IMR-90 (cell line): ENCODE data around the gene FBLN1. TPM values are rescaled to one million over a fixed set of nuclear protein-coding genes. Genes with fewer than 3 reads are reported as not detected.

Source experiments
- ATAC-seq: fragments of 200-7000 bp; cut with Tn5 transposase; 2 replicates; pipeline ENCODE4 v1.9.1; 2020; ENCODE audit warnings: low read depth, mild to moderate bottlenecking, moderate library complexity
- BruUV-seq: library from RNA; stranded (reverse); fragments of 400-500 nt; replicated peaks from 2 replicates; lab custom pipeline; 2021; lab: Mats Ljungman, UMichigan
- CTCF ChIA-PET: fragments of 300-600 bp; formaldehyde crosslinking; extraction: SDS; loops from one replicate; lab custom pipeline; 2021; ENCODE audit warnings: antibody characterized with exemption; lab: Yijun Ruan, JAX
- POLR2A ChIA-PET: fragments of 300-600 bp; sonication (Branson Sonifier 250); formaldehyde crosslinking; loops from one replicate; lab custom pipeline; 2022; ENCODE audit warnings: antibody characterized with exemption; ENCODE audit not compliant: unreplicated experiment; lab: Charles Lee
- DNase-seq: peaks from one replicate; pipeline ENCODE4 v3.0.0; 2013
- H2AFZ ChIP-seq: replicated peaks from 2 replicates; pipeline ENCODE3; 2013; ENCODE audit warnings: low read length, mild to moderate bottlenecking; ENCODE audit not compliant: poor library complexity
- H2AK5ac ChIP-seq: 2 replicates; pipeline ENCODE4 v1.6.1; 2013; ENCODE audit warnings: low read depth, low read length, inconsistent platforms
- H2AK9ac ChIP-seq: replicated peaks from 2 replicates; pipeline ENCODE3; 2013; ENCODE audit warnings: mild to moderate bottlenecking, low read depth, low read length, moderate library complexity; ENCODE audit not compliant: poor library complexity
- H2BK120ac ChIP-seq: 2 replicates; pipeline ENCODE4 v1.6.1; 2013; ENCODE audit warnings: low read depth, low read length, inconsistent platforms
- H2BK15ac ChIP-seq: 3 replicates; pipeline ENCODE4 v1.6.1; 2013; ENCODE audit warnings: low read depth, low read length, inconsistent platforms
- H2BK20ac ChIP-seq: 2 replicates; pipeline ENCODE4 v1.6.1; 2013; ENCODE audit warnings: low read depth, mild to moderate bottlenecking, inconsistent platforms, low read length, moderate library complexity
- H2BK5ac ChIP-seq: 2 replicates; pipeline ENCODE4 v1.6.1; 2013; ENCODE audit warnings: mild to moderate bottlenecking, low read depth, low read length, inconsistent platforms; ENCODE audit not compliant: poor library complexity, severe bottlenecking
- H3K14ac ChIP-seq: replicated peaks from 2 replicates; pipeline ENCODE4 v1.6.1; 2013; ENCODE audit warnings: low read depth, low read length, inconsistent platforms
- H3K18ac ChIP-seq: 2 replicates; pipeline ENCODE4 v1.6.1; 2013; ENCODE audit warnings: low read depth, low read length, control low read depth
- H3K23ac ChIP-seq: 2 replicates; pipeline ENCODE4 v1.6.1; 2013; ENCODE audit warnings: low read depth, low read length, inconsistent platforms
- H3K27ac ChIP-seq: 2 replicates; pipeline ENCODE4 v1.5.1; 2013; ENCODE audit warnings: mild to moderate bottlenecking, control low read depth, low read length; ENCODE audit not compliant: insufficient read depth
- H3K27me3 ChIP-seq: 2 replicates; pipeline ENCODE4 v1.6.1; 2013; ENCODE audit warnings: low read length; ENCODE audit not compliant: control insufficient read depth, insufficient read depth
- H3K36me3 ChIP-seq: 2 replicates; pipeline ENCODE4 v1.6.1; 2013; ENCODE audit warnings: low read length, mixed read lengths; ENCODE audit not compliant: control insufficient read depth, insufficient read depth
- H3K4ac ChIP-seq: 2 replicates; pipeline ENCODE4 v1.6.1; 2013; ENCODE audit warnings: low read depth, low read length, inconsistent platforms
- H3K4me1 ChIP-seq: 2 replicates; pipeline ENCODE4 v1.6.1; 2013; ENCODE audit warnings: low read length, mixed read lengths; ENCODE audit not compliant: control insufficient read depth, insufficient read depth
- H3K4me2 ChIP-seq: 2 replicates; pipeline ENCODE4 v1.6.1; 2013; ENCODE audit warnings: low read depth, mild to moderate bottlenecking, control low read depth, low read length, moderate library complexity
- H3K4me3 ChIP-seq: 2 replicates; pipeline ENCODE4 v1.5.1; 2013; ENCODE audit warnings: low read depth, mild to moderate bottlenecking, control low read depth, low read length, moderate library complexity; ENCODE audit not compliant: insufficient read depth
- H3K56ac ChIP-seq: 2 replicates; pipeline ENCODE4 v1.6.1; 2013; ENCODE audit warnings: low read length, inconsistent platforms; ENCODE audit not compliant: insufficient read depth; ENCODE audit errors: extremely low read depth
- H3K79me1 ChIP-seq, 2 experiments: 2 replicates each; pipeline ENCODE4 v1.6.1; 2013; ENCODE audit warnings: low read length in 2 of 2, inconsistent platforms in 1 of 2, low read depth in 1 of 2
- H3K9ac ChIP-seq: 2 replicates; pipeline ENCODE4 v1.6.1; 2013; ENCODE audit warnings: low read depth, low read length, control low read depth
- H3K9me1 ChIP-seq: 2 replicates; pipeline ENCODE4 v1.6.1; 2013; ENCODE audit warnings: low read length, inconsistent platforms; ENCODE audit not compliant: insufficient read depth
- H3K9me3 ChIP-seq: 2 replicates; pipeline ENCODE4 v1.6.1; 2013; ENCODE audit warnings: low read length; ENCODE audit not compliant: control insufficient read depth, insufficient read depth
- H4K20me1 ChIP-seq: 2 replicates; pipeline ENCODE4 v1.6.1; 2013; ENCODE audit warnings: low read length, inconsistent platforms; ENCODE audit not compliant: insufficient read depth
- H4K5ac ChIP-seq: 2 replicates; pipeline ENCODE4 v1.6.1; 2013; ENCODE audit warnings: mild to moderate bottlenecking, low read depth, low read length, control low read depth
- H4K8ac ChIP-seq, 2 experiments: 2 replicates each; pipeline ENCODE4 v1.6.1; 2013; ENCODE audit warnings: low read depth in 2 of 2, low read length in 2 of 2, control low read depth in 1 of 2, inconsistent platforms in 1 of 2
- H4K91ac ChIP-seq: 2 replicates; pipeline ENCODE4 v1.6.1; 2013; ENCODE audit warnings: low read depth, low read length, inconsistent platforms; ENCODE audit not compliant: insufficient read depth
- CEBPB ChIP-seq: IDR thresholded peaks from 2 replicates; pipeline ENCODE4 v1.6.1; 2012; ENCODE audit warnings: low read depth, low read length, improper control_type of control experiment
- CHD1 ChIP-seq: IDR thresholded peaks from 2 replicates; pipeline ENCODE4 v1.6.1; 2012; ENCODE audit warnings: low read depth, low read length, improper control_type of control experiment
- MAZ ChIP-seq: IDR thresholded peaks from 2 replicates; pipeline ENCODE4 v1.6.1; 2012; ENCODE audit warnings: low read depth, mild to moderate bottlenecking, low read length, improper control_type of control experiment, moderate library complexity, borderline replicate concordance
- SMC3 ChIP-seq: fragments of 150-350 bp; IDR thresholded peaks from 2 replicates; pipeline ENCODE4 v1.6.1; 2016; ENCODE audit warnings: low read depth, mild to moderate bottlenecking, antibody characterized with exemption, low read length, moderate library complexity
- WGBS, 2 experiments: methylation state at CpG; one replicate each; pipeline versions ENCODE4 v1.1.5 to v1.1.7; 2013; ENCODE audit warnings: missing lambda C conversion rate in 2 of 2; ENCODE audit not compliant: insufficient read length in 1 of 2; ENCODE audit errors: extremely low coverage in 2 of 2; 5-methylcytosine and 5-hydroxymethylcytosine counted together
- dilution Hi-C: fragments of 300-500 bp; cut with HindIII; formaldehyde crosslinking; loops from one replicate; pipeline ENCODE4 v1.14.3; 2018; ENCODE audit warnings: low sequenced_read_pairs; ENCODE audit not compliant: unreplicated experiment
- in situ Hi-C: fragments of 300-500 bp; cut with MboI; formaldehyde crosslinking; loops from 3 replicates; pipeline ENCODE4 v1.14.3; 2019; ENCODE audit warnings: low sequenced_read_pairs, inconsistent platforms, mixed read lengths
- intact Hi-C: fragments of 100-400 bp; cut with micrococcal nuclease; formaldehyde crosslinking; loops from 2 replicates; pipeline ENCODE4 v1.10.0; 2022
- polyA plus RNA-seq, 3 experiments: library from polyadenylated mRNA; depleted of rRNA; stranded (reverse); fragments of >200 nt; gene quantifications; 2 replicates each; pipeline ENCODE4 v1.2.3, GENCODE V29; 2012; ENCODE audit warnings: low replicate concordance in 1 of 3
- total RNA-seq: library from RNA; depleted of rRNA; stranded (reverse); fragments of >200 nt; gene quantifications from 2 replicates; pipeline ENCODE4 v1.2.3, GENCODE V29; 2012
- TF ChIP-seq, protein P1 (sequence below): fragments of 150-350 bp; IDR thresholded peaks from 2 replicates; pipeline ENCODE4 v1.6.1; 2016; ENCODE audit warnings: low read depth, mild to moderate bottlenecking, low read length, moderate library complexity, borderline replicate concordance
- TF ChIP-seq, protein P2 (sequence below): fragments of 150-350 bp; IDR thresholded peaks from 2 replicates; pipeline ENCODE4 v1.6.1; 2017; ENCODE audit warnings: mild to moderate bottlenecking, antibody characterized with exemption, low read length, low read depth

The FBLN1 gene
- total and polyA plus RNA-seq, 2 of the 4 experiments (the other 2 are of a cell fraction) = 11.3 to 87.9 TPM

DNA sequence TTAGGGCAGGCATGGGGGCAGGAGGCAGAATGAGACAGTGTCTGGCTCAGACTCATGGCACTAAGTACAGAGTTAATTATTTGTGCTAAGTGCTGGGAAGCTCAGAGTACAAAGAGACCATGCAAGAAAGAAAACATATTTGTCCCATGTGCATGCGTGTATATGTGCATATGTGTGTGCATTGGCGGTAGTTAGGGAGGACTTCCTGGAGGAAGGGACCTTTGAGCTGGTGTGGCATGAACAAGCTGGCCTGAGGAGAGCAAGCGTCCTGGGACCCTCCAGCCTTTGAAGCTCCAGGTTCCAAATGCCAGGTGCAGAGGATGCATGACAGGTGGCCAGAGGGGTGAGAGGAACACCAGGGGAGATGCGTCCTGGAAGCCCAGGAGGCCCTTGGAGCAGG lies 6.1 kb downstream of the FBLN1 start:
- CTCF ChIA-PET = no interaction called here
- in situ Hi-C loops = loop anchor here (5.0 kb wide), 1 partner anchor 57 kb away; no protein-coding TSS in a partner anchor
- no peak overlapping the region for H3K18ac ChIP-seq

More for the DNA sequence above, 6.1 kb downstream of the FBLN1 start:
- H3K56ac ChIP-seq = no peak overlapping the region
- no peak overlapping the region for H3K14ac ChIP-seq
- no peak overlapping the region for H3K4ac ChIP-seq
- no peak overlapping the region for H3K4me3 ChIP-seq
- H2BK120ac ChIP-seq = no peak overlapping the region
- no TSS peak for BruUV-seq
- H3K27me3 ChIP-seq = no peaks in the 10 kb centered on the region
- peaks cover 54% of the 10 kb centered on the region for H4K20me1 ChIP-seq
- no peak overlapping the region for H3K23ac ChIP-seq
- H2BK20ac ChIP-seq = no peak overlapping the region
- peaks cover 16% of the 10 kb centered on the region for H3K9me1 ChIP-seq
- peaks cover 27% of the 10 kb centered on the region; the same call in 1 of the 2 replicates for H3K36me3 ChIP-seq
- no peak overlapping the region for H3K4me2 ChIP-seq
- POLR2A ChIA-PET = no interaction called here
- H3K79me1 ChIP-seq = peaks cover 16 to 89% of the 10 kb centered on the region in 2 experiments; a peak in 3 of 4 replicates
- no peak overlapping the region for H4K91ac ChIP-seq
- 100% methylated on average over 2 of the region's 4 CpGs; no CpG with 5 or more reads in 1 of the 2 experiments for WGBS, 2 experiments
- no peak overlapping the region for H2AFZ ChIP-seq
- H4K8ac ChIP-seq = no peak overlapping the region
- no peak overlapping the region for H4K5ac ChIP-seq
- peaks cover 27% of the 10 kb centered on the region for H3K4me1 ChIP-seq
- intact Hi-C loops (no loop called here), dilution Hi-C loops (no loop called here)
- no peak overlapping the region for H3K27ac ChIP-seq
- no peak overlapping the region for H2BK15ac ChIP-seq
- no peak overlapping the region for H2AK5ac ChIP-seq
- no peaks in the 10 kb centered on the region for H3K9me3 ChIP-seq
- TF ChIP-seq CHD1 = no peak
- TF ChIP-seq SMC3 = no peak
- TF ChIP-seq, protein P1, sequence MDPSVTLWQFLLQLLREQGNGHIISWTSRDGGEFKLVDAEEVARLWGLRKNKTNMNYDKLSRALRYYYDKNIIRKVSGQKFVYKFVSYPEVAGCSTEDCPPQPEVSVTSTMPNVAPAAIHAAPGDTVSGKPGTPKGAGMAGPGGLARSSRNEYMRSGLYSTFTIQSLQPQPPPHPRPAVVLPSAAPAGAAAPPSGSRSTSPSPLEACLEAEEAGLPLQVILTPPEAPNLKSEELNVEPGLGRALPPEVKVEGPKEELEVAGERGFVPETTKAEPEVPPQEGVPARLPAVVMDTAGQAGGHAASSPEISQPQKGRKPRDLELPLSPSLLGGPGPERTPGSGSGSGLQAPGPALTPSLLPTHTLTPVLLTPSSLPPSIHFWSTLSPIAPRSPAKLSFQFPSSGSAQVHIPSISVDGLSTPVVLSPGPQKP = no peak
- no peak for TF ChIP-seq MAZ
- TF ChIP-seq, protein P2, sequence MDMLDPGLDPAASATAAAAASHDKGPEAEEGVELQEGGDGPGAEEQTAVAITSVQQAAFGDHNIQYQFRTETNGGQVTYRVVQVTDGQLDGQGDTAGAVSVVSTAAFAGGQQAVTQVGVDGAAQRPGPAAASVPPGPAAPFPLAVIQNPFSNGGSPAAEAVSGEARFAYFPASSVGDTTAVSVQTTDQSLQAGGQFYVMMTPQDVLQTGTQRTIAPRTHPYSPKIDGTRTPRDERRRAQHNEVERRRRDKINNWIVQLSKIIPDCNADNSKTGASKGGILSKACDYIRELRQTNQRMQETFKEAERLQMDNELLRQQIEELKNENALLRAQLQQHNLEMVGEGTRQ = no peak
- TF ChIP-seq CEBPB = no peak
- no peak overlapping the region for H2BK5ac ChIP-seq
- H3K9ac ChIP-seq = no peak overlapping the region
- DNase-seq (no peak), ATAC-seq (no peak)
- H2AK9ac ChIP-seq = peak overlapping the region; percentile 35
